IPS DF 6.9 (cell line): ENCODE data around the gene PABPN1L.
A peak's percentile ranks its signal among the peaks of the same experiment; 100 is the strongest.

Experiments
- DNase-seq: peaks from one replicate; pipeline ENCODE4 v3.0.0-alpha.2; 2013; ENCODE audit warnings: low read depth, low spot score
- H3K27ac ChIP-seq: one replicate; pipeline ENCODE4 v1.5.1; 2013; ENCODE audit warnings: low read length, control low read depth
- H3K27me3 ChIP-seq: 2 replicates; pipeline ENCODE4 v1.6.1; 2013; ENCODE audit warnings: mild to moderate bottlenecking, low read length; ENCODE audit not compliant: control insufficient read depth, insufficient read depth
- H3K36me3 ChIP-seq: 2 replicates; pipeline ENCODE4 v1.6.1; 2013; ENCODE audit warnings: low read length; ENCODE audit not compliant: control insufficient read depth, insufficient read depth
- H3K4me1 ChIP-seq: 2 replicates; pipeline ENCODE4 v1.6.1; 2013; ENCODE audit warnings: low read length; ENCODE audit not compliant: control insufficient read depth, insufficient read depth
- H3K4me3 ChIP-seq: 2 replicates; pipeline ENCODE4 v1.5.1; 2013; ENCODE audit warnings: mild to moderate bottlenecking, low read length
- H3K9me3 ChIP-seq: 2 replicates; pipeline ENCODE4 v1.6.1; 2013; ENCODE audit warnings: low read length, inconsistent platforms; ENCODE audit not compliant: control insufficient read depth, insufficient read depth
- WGBS: extraction: QIAGEN DNeasy Blood & Tissue Kit; methylation state at CpG from one replicate; pipeline ENCODE4 v1.1.7; 2013; ENCODE audit warnings: mixed read lengths, missing lambda C conversion rate; ENCODE audit not compliant: insufficient read length, insufficient coverage; 5-methylcytosine and 5-hydroxymethylcytosine counted together

PABPN1L gene

DNA sequence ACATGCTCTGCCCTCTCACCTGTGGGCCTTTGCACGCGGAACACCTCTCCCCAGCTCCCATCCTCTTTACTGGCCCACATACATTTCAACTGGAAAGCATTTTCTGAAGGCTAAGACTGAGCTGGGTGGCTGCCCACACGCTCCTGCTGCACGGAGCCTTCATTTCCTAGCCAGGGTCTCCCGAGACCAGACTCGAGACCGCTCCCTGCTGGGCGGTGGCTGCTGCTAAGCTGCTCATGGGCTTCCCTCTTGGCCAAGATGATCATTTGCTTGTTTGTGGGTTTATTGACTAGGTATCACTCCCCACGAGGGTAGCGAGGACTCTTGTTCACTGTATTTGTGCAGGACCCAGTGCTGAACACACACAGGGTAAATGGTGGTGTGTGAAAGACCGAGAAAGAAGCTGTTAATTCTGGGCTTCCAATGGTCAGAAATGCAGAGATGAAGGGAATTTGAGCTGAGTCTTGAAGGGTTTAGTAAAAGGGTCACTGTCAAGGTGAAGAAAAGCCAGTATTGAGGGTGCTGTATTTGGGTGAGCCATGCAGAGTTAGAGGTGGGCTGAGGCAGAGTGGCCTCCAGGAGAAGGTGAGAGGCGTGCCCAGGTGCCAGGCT is 8.6 kb downstream of the PABPN1L start:
- H3K27me3 ChIP-seq: no peaks in the 10 kb centered on the region
- H3K27ac ChIP-seq: no peak overlapping the region
- H3K36me3 ChIP-seq: peaks cover 20% of the 10 kb centered on the region
- H3K9me3 ChIP-seq: no peaks in the 10 kb centered on the region
- H3K4me1 ChIP-seq: peaks cover 4% of the 10 kb centered on the region
- no peak for DNase-seq
- WGBS: no CpG with 5 or more reads among the region's 12 CpGs
- peak overlapping the region; percentile 96 for H3K4me3 ChIP-seq

DNA sequence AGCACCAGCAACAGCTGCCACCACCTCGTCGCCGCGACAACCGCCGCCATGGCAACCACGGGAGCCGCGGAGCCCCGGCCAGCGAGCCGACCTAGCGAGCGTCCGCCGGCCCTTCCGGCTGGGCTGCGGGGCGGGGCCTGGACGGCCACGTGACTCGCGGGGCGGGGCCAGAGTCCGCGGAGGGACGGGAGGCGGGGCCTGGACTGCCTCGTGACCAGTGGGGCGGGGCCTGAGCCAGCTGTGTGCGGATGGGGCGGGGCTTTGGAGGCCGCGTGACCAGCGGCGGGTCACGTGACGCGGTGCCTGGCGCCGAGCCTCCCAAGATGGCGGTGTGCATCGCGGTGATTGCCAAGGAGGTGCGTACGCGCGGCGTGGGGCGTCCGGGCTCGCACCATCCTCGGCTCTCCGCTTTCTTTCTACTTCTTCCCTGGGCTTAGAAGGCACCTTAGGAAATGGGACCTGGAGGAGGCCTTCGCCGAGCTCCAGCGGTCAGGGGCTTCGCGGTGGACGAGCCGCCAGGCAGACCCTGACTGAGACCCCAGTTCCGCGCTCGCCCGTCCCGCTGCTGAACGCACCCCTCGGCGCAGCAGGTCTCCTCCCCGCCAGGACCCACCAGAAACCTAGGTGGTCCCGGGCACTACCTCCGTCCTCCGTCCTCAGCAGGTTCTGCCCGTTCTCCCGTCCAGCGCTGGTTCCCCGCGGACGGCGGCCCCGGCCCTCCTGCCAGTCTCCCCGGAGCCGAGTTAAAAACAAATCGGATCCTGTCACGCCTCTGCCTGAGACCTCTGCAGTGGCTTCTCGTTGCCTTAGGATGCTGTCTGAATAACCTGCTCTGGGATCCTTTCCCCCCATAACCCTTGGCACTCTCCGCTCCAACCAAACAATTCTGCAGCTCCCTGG is 9.4 kb downstream of the PABPN1L start, which contains the start of the genes GALNS and TRAPPC2L:
GALNS (minus strand) TSS at position 120 of the 900 bp plus-strand sequence; CDS start at position 50, 70 bp downstream.
TRAPPC2L (plus strand) TSS at position 300 of the 900 bp plus-strand sequence; CDS start at position 324, 24 bp downstream.
- Histone ChIP-seq H3K36me3 (peaks cover 17% of the 10 kb centered on the region), H3K27ac (no peak within 1 kb of the TSS), H3K9me3 (no peaks in the 10 kb centered on the region), H3K27me3 (no peaks in the 10 kb centered on the region), H3K4me1 (peaks cover 4% of the 10 kb centered on the region), H3K4me3 (peak within 1 kb of the TSS; percentile 96)
- WGBS: no CpG with 5 or more reads among the region's 87 CpGs
- peak; percentile 68 for DNase-seq

DNA sequence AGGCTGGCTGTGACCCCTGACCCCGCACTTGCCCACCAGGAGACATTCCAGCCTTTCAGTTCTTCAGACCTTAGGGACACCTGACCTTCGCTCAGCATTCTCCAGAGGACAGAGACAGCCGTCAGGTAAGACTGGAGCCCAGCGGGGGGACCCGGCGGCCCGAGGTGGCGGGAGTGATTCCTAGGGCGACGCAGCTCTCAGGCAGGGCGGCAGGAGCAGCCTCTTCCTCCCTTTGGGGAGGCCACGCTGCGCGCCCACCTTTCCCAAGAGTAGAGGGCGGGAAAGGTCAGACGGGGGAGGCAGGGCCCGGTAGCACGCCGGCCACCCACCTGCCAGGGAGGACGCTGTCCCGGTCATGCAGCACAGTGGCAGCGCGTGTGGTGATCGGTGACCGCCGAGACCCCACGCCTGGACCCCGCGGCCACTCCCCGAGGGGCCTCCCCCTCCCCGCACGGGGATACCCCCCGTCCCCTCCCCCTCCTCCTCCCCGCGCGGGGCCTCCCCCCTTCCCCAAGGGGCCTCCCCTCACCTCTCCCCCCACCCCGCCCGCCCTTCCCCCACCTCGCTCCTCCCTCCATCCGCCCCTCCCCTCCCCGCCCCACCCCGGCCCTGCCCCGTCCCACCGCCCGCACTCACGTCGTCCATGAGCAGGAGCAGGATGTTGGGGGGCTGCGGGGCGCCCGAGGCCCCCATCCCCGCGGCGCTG is 10.2 kb downstream of the PABPN1L start:
- Histone ChIP-seq H3K27me3 (no peaks in the 10 kb centered on the region), H3K4me3 (peak overlapping the region; percentile 84; the same call in 1 of the 2 replicates), H3K9me3 (no peaks in the 10 kb centered on the region), H3K27ac (no peak overlapping the region), H3K4me1 (peaks cover 4% of the 10 kb centered on the region), H3K36me3 (peaks cover 14% of the 10 kb centered on the region)
- WGBS: no CpG with 5 or more reads among the region's 53 CpGs
- no peak for DNase-seq

DNA sequence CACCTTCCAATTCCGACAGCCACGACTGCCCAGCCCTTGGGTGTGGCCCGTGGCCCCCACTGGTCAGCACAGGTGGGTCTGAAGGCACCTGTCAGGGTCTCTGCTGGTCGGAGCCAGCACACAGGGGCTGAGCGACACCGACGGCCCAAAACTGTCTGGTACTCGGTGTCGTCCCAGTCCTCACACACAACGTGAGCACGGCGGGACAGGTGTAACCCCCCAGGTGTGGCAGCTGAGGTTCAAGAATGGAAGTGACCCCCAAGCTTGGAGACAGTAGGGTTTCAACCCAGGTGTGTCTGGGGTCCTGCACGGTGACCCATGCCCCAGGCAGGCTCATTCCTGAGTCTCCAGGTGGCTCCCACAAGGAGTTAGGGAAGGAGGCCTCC is 10.7 kb downstream of the PABPN1L start:
- H3K4me3 ChIP-seq: peak overlapping the region; percentile 84; the same call in 1 of the 2 replicates
- WGBS: no CpG with 5 or more reads among the region's 13 CpGs
- DNase-seq: no peak
- peaks cover 4% of the 10 kb centered on the region for H3K4me1 ChIP-seq
- H3K36me3 ChIP-seq: peaks cover 10% of the 10 kb centered on the region
- no peaks in the 10 kb centered on the region for H3K9me3 ChIP-seq
- H3K27ac ChIP-seq: no peak overlapping the region
- H3K27me3 ChIP-seq: no peaks in the 10 kb centered on the region

DNA sequence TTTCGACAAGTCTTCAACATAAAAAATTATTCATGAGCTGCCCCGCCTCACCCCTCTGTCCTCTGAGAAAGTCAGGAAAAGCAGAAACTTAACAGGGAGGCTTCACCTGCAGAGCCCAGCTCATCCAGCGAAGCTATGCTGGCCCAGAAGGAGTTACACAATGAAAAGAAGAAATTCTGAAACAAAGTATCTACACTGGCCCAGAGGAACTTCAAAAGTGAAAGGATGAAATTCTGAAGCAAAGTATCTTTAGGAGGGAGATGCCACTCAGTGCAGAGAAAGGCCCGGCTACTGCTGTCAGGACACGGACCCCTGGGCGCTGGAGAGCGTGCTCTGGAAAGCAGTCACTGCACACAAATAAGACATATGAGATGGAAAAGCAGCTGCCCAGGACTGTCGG is 11.3 kb downstream of the PABPN1L start:
- 100% methylated on average over 1 of the region's 8 CpGs for WGBS
- H3K4me1 ChIP-seq: peaks cover 4% of the 10 kb centered on the region
- H3K27me3 ChIP-seq: no peaks in the 10 kb centered on the region
- no peaks in the 10 kb centered on the region for H3K9me3 ChIP-seq
- peaks cover 5% of the 10 kb centered on the region for H3K36me3 ChIP-seq
- no peak for DNase-seq
- no peak overlapping the region for H3K4me3 ChIP-seq
- no peak overlapping the region for H3K27ac ChIP-seq

DNA sequence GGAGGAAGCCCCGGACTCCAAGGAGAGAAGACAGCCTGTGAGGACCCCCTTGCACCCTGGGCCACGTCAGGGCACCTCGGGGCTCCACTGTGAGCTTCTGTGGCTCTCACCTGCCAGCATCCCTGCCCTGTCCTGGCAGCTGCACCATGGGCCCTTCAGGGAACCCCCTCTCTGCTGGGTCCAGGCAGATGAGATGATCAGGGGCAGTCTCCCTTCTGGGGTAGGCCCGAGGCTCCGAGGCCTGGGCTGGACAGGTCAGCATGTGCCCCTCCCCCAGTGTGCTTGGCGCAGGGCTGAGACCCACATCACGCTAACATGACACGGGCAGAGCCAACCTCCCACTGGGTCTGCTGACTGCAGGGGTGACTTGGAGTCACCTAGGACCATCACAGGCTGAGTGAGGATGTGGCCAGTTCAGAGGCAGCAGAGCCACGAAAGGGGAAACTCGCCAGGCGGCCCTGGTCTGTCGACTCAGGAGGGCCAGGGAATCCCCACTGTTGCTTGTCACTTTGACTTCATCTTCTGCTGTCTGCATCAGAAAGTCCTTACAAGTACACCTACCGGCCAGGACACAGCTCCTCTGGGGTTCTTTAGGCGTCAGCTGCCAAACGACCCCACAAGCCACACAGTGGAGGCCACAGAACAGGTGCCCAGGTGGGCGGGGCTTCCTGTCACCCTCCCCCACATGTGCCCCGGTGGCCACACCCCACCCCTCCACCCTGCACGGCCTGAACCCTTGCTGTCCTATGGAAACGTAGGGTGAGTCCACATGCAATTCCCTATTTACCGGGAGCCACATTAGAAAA is 12.0 kb downstream of the PABPN1L start:
- no CpG with 5 or more reads among the region's 20 CpGs for WGBS
- no peak overlapping the region for H3K27ac ChIP-seq
- H3K4me1 ChIP-seq: peaks cover 4% of the 10 kb centered on the region
- no peak for DNase-seq
- peaks cover 2% of the 10 kb centered on the region; the same call in 1 of the 2 replicates for H3K36me3 ChIP-seq
- no peaks in the 10 kb centered on the region for H3K27me3 ChIP-seq
- H3K9me3 ChIP-seq: no peaks in the 10 kb centered on the region
- H3K4me3 ChIP-seq: no peak overlapping the region

DNA sequence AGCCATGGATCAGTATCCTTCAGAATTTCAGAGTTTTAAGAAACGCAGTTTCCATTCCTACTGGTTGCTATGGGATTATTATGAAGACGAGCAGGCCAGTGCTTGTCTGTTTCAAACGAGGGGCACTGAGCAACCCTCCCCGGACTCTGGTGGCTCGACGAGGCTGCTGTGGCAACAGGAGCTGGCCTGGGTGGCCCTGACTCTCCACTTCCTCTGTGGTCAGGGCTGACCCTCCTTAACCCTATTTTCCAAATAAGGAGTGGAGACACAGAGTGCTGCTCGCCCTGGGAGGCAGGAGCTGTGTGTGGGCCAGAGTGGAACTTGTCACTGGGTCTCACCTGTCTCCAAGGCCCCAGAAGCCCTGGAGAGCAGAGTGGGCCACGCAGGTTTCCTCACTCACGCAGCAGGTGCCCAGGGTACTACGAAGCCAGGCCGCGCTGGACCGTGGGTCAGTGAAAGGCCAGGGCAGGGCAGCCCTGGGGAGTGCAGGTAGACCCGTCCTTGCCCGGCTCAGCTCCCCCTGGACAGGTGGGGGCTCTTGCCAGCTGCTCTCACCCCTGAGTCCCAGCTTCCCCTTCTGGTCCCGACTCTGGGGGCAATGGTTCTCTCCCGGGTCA is 13.0 kb downstream of the PABPN1L start:
- no CpG with 5 or more reads among the region's 17 CpGs for WGBS
- no peak overlapping the region for H3K27ac ChIP-seq
- H3K27me3 ChIP-seq: no peaks in the 10 kb centered on the region
- H3K4me1 ChIP-seq: peaks cover 4% of the 10 kb centered on the region
- DNase-seq: no peak
- no peak overlapping the region for H3K4me3 ChIP-seq
- no peaks in the 10 kb centered on the region for H3K9me3 ChIP-seq
- H3K36me3 ChIP-seq: no peaks in the 10 kb centered on the region; the same call in 1 of the 2 replicates

DNA sequence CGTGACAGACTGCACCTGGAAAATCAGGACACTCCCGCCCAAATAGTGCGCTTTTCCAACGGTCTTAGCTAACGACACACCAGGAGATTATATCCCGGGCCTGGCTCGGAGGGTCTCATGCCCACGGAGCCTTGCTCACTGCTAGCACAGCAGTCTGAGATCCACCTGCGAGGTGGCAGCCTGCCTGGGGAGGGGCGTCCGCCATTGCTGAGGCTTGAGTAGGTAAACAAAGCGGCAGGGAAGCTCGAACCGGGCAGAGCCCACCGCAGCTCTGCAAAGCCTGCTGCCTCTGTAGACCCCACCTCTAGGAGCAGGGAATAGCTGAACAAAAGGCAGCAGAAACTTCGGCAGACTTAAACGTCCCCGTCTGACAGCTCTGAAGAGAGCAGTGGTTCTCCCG is 14.8 kb downstream of the PABPN1L start:
- Histone ChIP-seq H3K4me1 (peaks cover 4% of the 10 kb centered on the region), H3K36me3 (no peaks in the 10 kb centered on the region; the same call in 1 of the 2 replicates), H3K9me3 (no peaks in the 10 kb centered on the region), H3K4me3 (no peak overlapping the region), H3K27me3 (no peaks in the 10 kb centered on the region), H3K27ac (no peak overlapping the region)
- no CpG with 5 or more reads among the region's 19 CpGs for WGBS
- no peak for DNase-seq

DNA sequence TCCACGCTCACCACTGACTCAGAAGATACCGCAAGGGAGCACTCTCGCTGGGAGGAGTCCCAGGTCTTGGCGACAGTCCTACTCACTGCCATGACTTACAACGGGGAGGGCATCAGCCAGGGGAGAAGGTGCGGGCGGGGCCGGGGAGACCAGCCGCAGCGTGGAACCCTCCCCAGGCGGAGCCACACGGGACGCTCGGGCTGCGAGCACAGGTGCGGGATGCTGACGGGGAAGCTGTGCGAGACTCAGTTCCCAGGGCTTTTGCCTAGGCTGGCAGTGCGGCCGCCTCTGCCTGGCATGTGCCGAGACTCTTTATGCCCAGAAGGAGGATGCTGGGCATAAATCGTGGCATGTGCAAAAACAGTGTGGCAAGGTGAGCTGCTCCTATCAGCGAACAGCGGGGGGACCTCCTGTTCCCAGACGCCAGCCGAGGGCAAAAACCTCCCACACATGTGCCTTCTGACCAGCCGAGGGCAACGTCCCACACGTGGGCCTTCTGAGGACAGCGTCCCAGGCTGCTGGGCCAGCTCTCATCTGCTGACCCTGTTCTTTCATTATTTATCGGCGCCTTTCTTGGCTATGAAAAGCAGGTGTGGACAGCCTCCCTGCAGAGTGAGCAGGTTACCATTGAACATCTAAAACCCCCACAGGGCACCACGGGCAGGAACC is 15.8 kb downstream of the PABPN1L start:
- peaks cover 1% of the 10 kb centered on the region for H3K4me1 ChIP-seq
- WGBS: no CpG with 5 or more reads among the region's 33 CpGs
- no peaks in the 10 kb centered on the region; the same call in 1 of the 2 replicates for H3K36me3 ChIP-seq

More for the DNA sequence above, 15.8 kb downstream of the PABPN1L start:
- H3K27me3 ChIP-seq: no peaks in the 10 kb centered on the region
- H3K9me3 ChIP-seq: no peaks in the 10 kb centered on the region
- H3K27ac ChIP-seq: no peak overlapping the region
- DNase-seq: no peak
- no peak overlapping the region for H3K4me3 ChIP-seq
